Upper lobe of right lung (tissue), 1 donor: Measurements from ENCODE around the gene PLEKHG3. TPM values are rescaled to one million over a fixed set of nuclear protein-coding genes. Genes with fewer than 3 reads are reported as not detected.

Experiments
- ATAC-seq: fragments of 200-7000 bp; cut with Tn5 transposase; one replicate; pipeline ENCODE4 v1.9.1; 2020; ENCODE audit warnings: mild to moderate bottlenecking, moderate library complexity
- DNase-seq: peaks from one replicate; pipeline ENCODE4 v3.0.0-alpha.2; 2020
- H3K27ac ChIP-seq: fragments of 200-600 bp; one replicate; pipeline ENCODE4 v1.8.0; 2022
- H3K27me3 ChIP-seq: fragments of 200-600 bp; one replicate; pipeline ENCODE4 v1.8.0; 2022; ENCODE audit warnings: mild to moderate bottlenecking
- H3K36me3 ChIP-seq: fragments of 200-600 bp; one replicate; pipeline ENCODE4 v1.8.0; 2022
- H3K4me1 ChIP-seq: fragments of 200-600 bp; one replicate; pipeline ENCODE4 v1.8.0; 2022
- H3K4me3 ChIP-seq: fragments of 200-600 bp; one replicate; pipeline ENCODE4 v1.8.0; 2022; ENCODE audit warnings: mild to moderate bottlenecking
- H3K9me3 ChIP-seq: fragments of 200-600 bp; one replicate; pipeline ENCODE4 v1.8.0; 2022
- CTCF ChIP-seq: fragments of 200-600 bp; IDR thresholded peaks from one replicate; pipeline ENCODE4 v1.8.0; 2022; ENCODE audit warnings: antibody characterized with exemption
- intact Hi-C: fragments of 100-400 bp; cut with DNase I; formaldehyde crosslinking; loops from one replicate; pipeline ENCODE4 v1.11.0; 2022
- total RNA-seq: library from RNA; stranded (reverse); fragmentation: NEBNext Ultra II Directional; extraction: Animal tissue kit (Norgen Biotek cat#: 25700); gene quantifications from one replicate; pipeline ENCODE4 v1.2.1, GENCODE V29; 2021
- donor health status: DM: no; HTN: yes; CAD: no; lungs with severe emphysema.

PLEKHG3 gene
- total RNA-seq, 1 donor from 2014 or later, result 34.5 TPM

GRCh38 chr14:64762044-64763034, 58.1 kb downstream of the PLEKHG3 start:
- Histone ChIP-seq H3K4me3 (no peak overlapping the region), H3K9me3 (no peaks in the 10 kb centered on the region), H3K27me3 (no peaks in the 10 kb centered on the region), H3K36me3 (no peaks in the 10 kb centered on the region), H3K27ac (no peak overlapping the region), H3K4me1 (peaks cover 35% of the 10 kb centered on the region)
- intact Hi-C loops, result loop anchor here (5.0 kb wide), 1 partner anchor 90 kb away; no protein-coding TSS in a partner anchor
- DNase-seq (peak; percentile 76), ATAC-seq (no peak)
- TF ChIP-seq CTCF, result no peak

GRCh38 chr14:64763085-64763782, 59.0 kb downstream of the PLEKHG3 start:
- H3K9me3 ChIP-seq, result no peaks in the 10 kb centered on the region
- ATAC-seq (no peak), DNase-seq (no peak)
- H3K27me3 ChIP-seq, result no peaks in the 10 kb centered on the region
- no peaks in the 10 kb centered on the region for H3K36me3 ChIP-seq
- no peak overlapping the region for H3K4me3 ChIP-seq
- no peak for TF ChIP-seq CTCF
- intact Hi-C loops, result loop anchor here (5.0 kb wide), 1 partner anchor 91 kb away; no protein-coding TSS in a partner anchor
- peaks cover 35% of the 10 kb centered on the region for H3K4me1 ChIP-seq
- H3K27ac ChIP-seq, result no peak overlapping the region

GRCh38 chr14:64763801-64764621, 59.8 kb downstream of the PLEKHG3 start:
- Histone ChIP-seq H3K4me3 (peak overlapping the region; percentile 5), H3K9me3 (no peaks in the 10 kb centered on the region), H3K27ac (peak overlapping the region; percentile 9), H3K4me1 (peaks cover 29% of the 10 kb centered on the region), H3K36me3 (no peaks in the 10 kb centered on the region), H3K27me3 (no peaks in the 10 kb centered on the region)
- ATAC-seq (no peak), DNase-seq (no peak)
- no peak for TF ChIP-seq CTCF
- intact Hi-C loops, result loop anchor here (5.0 kb wide), 1 partner anchor 92 kb away; no protein-coding TSS in a partner anchor

GRCh38 chr14:64764641-64765520, 60.7 kb downstream of the PLEKHG3 start:
- intact Hi-C loops, result loop anchor here (5.0 kb wide), 1 partner anchor 93 kb away; no protein-coding TSS in a partner anchor
- H3K9me3 ChIP-seq, result no peaks in the 10 kb centered on the region
- peak; percentile 90 for TF ChIP-seq CTCF
- H3K4me1 ChIP-seq, result peaks cover 23% of the 10 kb centered on the region
- peak overlapping the region; percentile 5 for H3K4me3 ChIP-seq
- H3K36me3 ChIP-seq, result no peaks in the 10 kb centered on the region
- peak overlapping the region; percentile 9 for H3K27ac ChIP-seq
- H3K27me3 ChIP-seq, result no peaks in the 10 kb centered on the region
- DNase-seq (peak; percentile 86), ATAC-seq (peak; percentile 88)
